GM23338 (cell line): ENCODE measurements around the gene UNKL. TPM values are rescaled to one million over a fixed set of nuclear protein-coding genes. Genes with fewer than 3 reads are reported as not detected.
A peak's percentile ranks its signal among the peaks of the same experiment; 100 is the strongest.

Source experiments
- ATAC-seq: fragments of 200-7000 bp; cut with Tn5 transposase; 3 replicates; pipeline ENCODE4 v1.9.1; 2020
- DNase-seq: peaks from one replicate; pipeline ENCODE4 v3.0.0-alpha.2; 2015; ENCODE audit warnings: low spot score
- H2AFZ ChIP-seq: fragments of 200-600 bp; sonication (generic); 2 replicates; pipeline ENCODE4 v1.8.0; 2016; ENCODE audit warnings: antibody characterized with exemption, mild to moderate bottlenecking, moderate library complexity
- H3F3A ChIP-seq: fragments of 200-600 bp; sonication (generic); replicated peaks from 2 replicates; pipeline ENCODE4 v1.8.0; 2017; ENCODE audit warnings: antibody characterized with exemption, mixed run types, low read depth
- H3K27ac ChIP-seq: fragments of 200-600 bp; sonication (generic); 2 replicates; pipeline ENCODE4 v1.6.1; 2016; ENCODE audit warnings: low read depth
- H3K27me3 ChIP-seq: fragments of 200-600 bp; sonication (generic); 2 replicates; pipeline ENCODE4 v1.8.0; 2016; ENCODE audit warnings: mild to moderate bottlenecking, mixed run types, moderate library complexity; ENCODE audit not compliant: insufficient read depth
- H3K36me3 ChIP-seq: fragments of 200-600 bp; sonication (generic); 2 replicates; pipeline ENCODE4 v1.8.0; 2016; ENCODE audit warnings: mild to moderate bottlenecking; ENCODE audit not compliant: insufficient read depth
- H3K4me1 ChIP-seq: fragments of 200-600 bp; sonication (generic); 2 replicates; pipeline ENCODE4 v1.8.0; 2016; ENCODE audit warnings: mild to moderate bottlenecking, moderate library complexity; ENCODE audit not compliant: insufficient read depth
- H3K4me2 ChIP-seq: fragments of 200-600 bp; sonication (generic); 2 replicates; pipeline ENCODE4 v1.7.1; 2017; ENCODE audit warnings: mixed run types
- H3K4me3 ChIP-seq: fragments of 200-600 bp; sonication (generic); 2 replicates; pipeline ENCODE4 v1.6.1; 2016; ENCODE audit warnings: mixed run types
- H3K79me2 ChIP-seq: fragments of 200-600 bp; sonication (generic); replicated peaks from 2 replicates; pipeline ENCODE4 v1.8.0; 2017; ENCODE audit warnings: mild to moderate bottlenecking; ENCODE audit not compliant: insufficient read depth
- H3K9me2 ChIP-seq: fragments of 200-600 bp; sonication (generic); 2 replicates; pipeline ENCODE4 v1.8.0; 2017; ENCODE audit not compliant: insufficient read depth
- H4K20me1 ChIP-seq: fragments of 200-600 bp; sonication (generic); replicated peaks from 2 replicates; pipeline ENCODE4 v1.8.0; 2017; ENCODE audit warnings: mild to moderate bottlenecking; ENCODE audit not compliant: insufficient read depth
- H3K27ac Mint-ChIP-seq: 2 replicates; pipeline ENCODE4 v1.8.0; 2020; ENCODE audit warnings: inconsistent platforms, mild to moderate bottlenecking, moderate library complexity, mixed read lengths
- H3K27me3 Mint-ChIP-seq: 3 replicates; pipeline ENCODE4 v1.8.0; 2022; ENCODE audit warnings: low read depth, mild to moderate bottlenecking, moderate library complexity, mixed read lengths, inconsistent platforms; ENCODE audit not compliant: insufficient read depth, poor library complexity
- H3K36me3 Mint-ChIP-seq: 3 replicates; pipeline ENCODE4 v1.8.0; 2021; ENCODE audit warnings: low read depth, mild to moderate bottlenecking, inconsistent platforms, moderate library complexity, mixed read lengths
- H3K4me1 Mint-ChIP-seq: 3 replicates; pipeline ENCODE4 v1.8.0; 2020; ENCODE audit warnings: mild to moderate bottlenecking, inconsistent platforms, mixed read lengths
- H3K4me3 Mint-ChIP-seq: 3 replicates; pipeline ENCODE4 v1.8.0; 2021; ENCODE audit warnings: moderate library complexity, mild to moderate bottlenecking, inconsistent platforms, mixed read lengths
- H3K9me3 Mint-ChIP-seq: 3 replicates; pipeline ENCODE4 v1.8.0; 2020; ENCODE audit warnings: moderate library complexity, mild to moderate bottlenecking, inconsistent platforms, mixed read lengths
- CREB1 ChIP-seq: fragments of 250-450 bp; sonication (Bioruptor Pico); IDR thresholded peaks from 2 replicates; pipeline ENCODE4 v1.5.0; 2020; ENCODE audit warnings: low read depth, mild to moderate bottlenecking, moderate library complexity
- CTCF ChIP-seq, 2 experiments: fragments of 200-600 bp in 1 of 2; sonication (generic) in 1 of 2; conservative IDR thresholded peaks; 2 replicates each; pipeline versions ENCODE4 v1.5.1 to v1.6.1; 2016 to 2017; ENCODE audit warnings: antibody characterized with exemption in 2 of 2, low read depth in 2 of 2, mild to moderate bottlenecking in 2 of 2, moderate library complexity in 1 of 2
- EZH2 ChIP-seq: fragments of 200-600 bp; sonication (generic); IDR thresholded peaks from one replicate; pipeline ENCODE4 v1.8.0; 2017; ENCODE audit warnings: antibody characterized with exemption, mild to moderate bottlenecking, low read depth; ENCODE audit not compliant: unreplicated experiment
- EZH2phosphoT487 ChIP-seq: fragments of 200-600 bp; sonication (generic); IDR thresholded peaks from one replicate; pipeline ENCODE4 v1.8.1; 2018; ENCODE audit warnings: antibody characterized with exemption; ENCODE audit not compliant: unreplicated experiment
- NANOG ChIP-seq: IDR thresholded peaks from 2 replicates; pipeline ENCODE4 v1.6.1; 2016; ENCODE audit warnings: antibody characterized with exemption, borderline replicate concordance
- POLR2AphosphoS5 ChIP-seq: IDR thresholded peaks from 2 replicates; pipeline ENCODE4 v1.6.1; 2016; ENCODE audit warnings: antibody characterized with exemption, low read depth
- ZNF331 ChIP-seq: fragments of 250-450 bp; sonication (Bioruptor Pico); IDR thresholded peaks from 2 replicates; pipeline ENCODE4 v1.5.0; 2020; ENCODE audit warnings: low read depth, mild to moderate bottlenecking, moderate library complexity
- ZNF462 ChIP-seq: fragments of 250-450 bp; sonication (Bioruptor Pico); IDR thresholded peaks from 2 replicates; pipeline ENCODE4 v1.5.0; 2020; ENCODE audit warnings: mild to moderate bottlenecking, moderate library complexity
- polyA plus RNA-seq: library from polyadenylated mRNA; unstranded; fragments of >200 nt; fragmentation: Nextera tagmentation; extraction: Ambion mirVana; gene quantifications from 2 replicates; pipeline ENCODE4 v1.2.1, GENCODE V29; 2016
- total RNA-seq: library from RNA; depleted of rRNA; stranded (reverse); fragments of >200 nt; shearing (Covaris generic); gene quantifications from 2 replicates; pipeline ENCODE4 v1.2.3, GENCODE V29; 2014

Gene UNKL
- total and polyA plus RNA-seq, 2 experiments from 2014 or later = 16.7 to 28.7 TPM

GRCh38 chr16:1408171-1408837, 6.2 kb downstream of the UNKL start:
- no peaks in the 10 kb centered on the region for H3K4me1 Mint-ChIP-seq
- peaks cover 36% of the 10 kb centered on the region for H3K79me2 ChIP-seq
- peak; percentile 93 for DNase-seq
- peaks cover 12% of the 10 kb centered on the region for H3K27me3 Mint-ChIP-seq
- peaks cover 24% of the 10 kb centered on the region for H4K20me1 ChIP-seq
- ATAC-seq = peak; percentile 83
- no peaks in the 10 kb centered on the region for H3K4me1 ChIP-seq
- peaks cover 2% of the 10 kb centered on the region; the same call in 1 of the 3 replicates for H3K36me3 Mint-ChIP-seq
- H3K4me3 ChIP-seq = peak overlapping the region; percentile 82
- no peaks in the 10 kb centered on the region for H3K9me2 ChIP-seq
- no peaks in the 10 kb centered on the region for H3K27me3 ChIP-seq
- no peak overlapping the region for H3K27ac Mint-ChIP-seq
- no peaks in the 10 kb centered on the region for H3F3A ChIP-seq
- no peaks in the 10 kb centered on the region for H3K36me3 ChIP-seq
- no peak overlapping the region; the same call in 1 of the 2 replicates for H2AFZ ChIP-seq
- H3K9me3 Mint-ChIP-seq = no peaks in the 10 kb centered on the region
- no peak overlapping the region for H3K27ac ChIP-seq
- TF ChIP-seq POLR2AphosphoS5 (0 out of 2 replicates have a peak, but pooled peaks have one; percentile 24), ZNF331 (CRISPR knock-in tag) (no peak), CREB1 (peak; percentile 21; the same call in 1 of the 2 replicates), EZH2 (no peak), CTCF (conservative IDR thresholded peaks at IDR 0.05; ENCODE audit: low read depth in 2 of 2) (no peak), ZNF462 (CRISPR knock-in tag) (no peak), NANOG (no peak), EZH2phosphoT487 (no peak)
- H3K4me3 Mint-ChIP-seq = peak overlapping the region; percentile 72
- H3K4me2 ChIP-seq = peak overlapping the region; percentile 85
